OCI-LY1 (cell line): Measurements from ENCODE around the gene TMEM186.

Source experiments
- CTCF ChIP-seq: fragments of 200-600 bp; sonication (generic), shearing (Covaris generic); IDR thresholded peaks from 2 replicates; pipeline ENCODE4 v1.5.1; 2017; ENCODE audit warnings: mild to moderate bottlenecking, antibody characterized with exemption, low read length, moderate library complexity, mixed read lengths
- EZH2 ChIP-seq: fragments of 200-600 bp; sonication (generic), shearing (Covaris generic); IDR thresholded peaks from 2 replicates; pipeline ENCODE4 v1.8.0; 2017; ENCODE audit warnings: borderline replicate concordance, mixed run types, mild to moderate bottlenecking, antibody characterized with exemption, low read length, moderate library complexity, mixed read lengths

- TF ChIP-seq CTCF, result no peak
- no peak for TF ChIP-seq EZH2
These were observed 49.0 kb upstream of the TMEM186 start for GRCh38 chr16:8846401-8846932.
